A549 (cell line): ENCODE results near the gene GBF1. TPM values are rescaled to one million over a fixed set of nuclear protein-coding genes. Genes with fewer than 3 reads are reported as not detected.

Experiments
- ATAC-seq, 2 experiments: fragments of 200-7000 bp in 1 of 2; fragments of >200 bp in 1 of 2; cut with Nextera tagmentation in 1 of 2; cut with Tn5 transposase in 1 of 2; 3 replicates each; pipeline versions ENCODE4 v1.8.0 to v1.9.1; 2018 to 2020; ENCODE audit warnings: mild to moderate bottlenecking in 1 of 2, moderate library complexity in 1 of 2
- CTCF ChIA-PET: fragments of 300-600 bp; sonication (Branson Sonifier 250); formaldehyde crosslinking; extraction: SDS; loops from one replicate; lab custom pipeline; 2021; ENCODE audit warnings: antibody characterized with exemption, inconsistent platforms; lab: Yijun Ruan, JAX
- POLR2A ChIA-PET: fragments of 350-600 bp; formaldehyde crosslinking; extraction: SDS; loops from one replicate; lab custom pipeline; 2021; ENCODE audit warnings: antibody characterized with exemption, inconsistent platforms; lab: Yijun Ruan, JAX
- DNase-seq, 2 experiments: peaks; one replicate each; pipeline versions ENCODE4 v3.0.0 to v3.0.0-alpha.2; 2011 to 2016; ENCODE audit warnings: low read depth in 1 of 2, low spot score in 1 of 2
- FAIRE-seq: peaks from 2 replicates; lab custom pipeline; 2011; peaks lifted over from hg19 to GRCh38; lab: Jason Lieb, UNC
- H3K27ac ChIP-seq, 2 experiments: fragments of >200 bp; sonication (Bioruptor Twin); formaldehyde crosslinking; 3 replicates each; pipeline ENCODE4 v1.5.1; 2016 to 2017
- H3K4me1 ChIP-seq: fragments of >200 bp; sonication (Bioruptor Twin); formaldehyde crosslinking; 3 replicates; pipeline ENCODE4 v1.6.1; 2016
- H3K4me2 ChIP-seq: fragments of >200 bp; sonication (Bioruptor Twin); formaldehyde crosslinking; 3 replicates; pipeline ENCODE4 v1.6.1; 2016
- H3K4me3 ChIP-seq: fragments of >200 bp; sonication (Bioruptor Twin); formaldehyde crosslinking; 3 replicates; pipeline ENCODE4 v1.5.1; 2016
- H3K9me3 ChIP-seq: fragments of >200 bp; sonication (Bioruptor Twin); formaldehyde crosslinking; 3 replicates; pipeline ENCODE4 v1.6.1; 2016
- BHLHE40 ChIP-seq: IDR thresholded peaks from 2 replicates; pipeline ENCODE4 v1.6.1; 2012; ENCODE audit warnings: low read depth, low read length, inconsistent platforms
- CHD4 ChIP-seq: fragments of 200-600 bp; sonication (generic); IDR thresholded peaks from 2 replicates; pipeline ENCODE4 v1.6.1; 2016; ENCODE audit warnings: antibody characterized with exemption, mild to moderate bottlenecking, borderline replicate concordance
- ESRRA ChIP-seq: fragments of 150-350 bp; IDR thresholded peaks from 2 replicates; pipeline ENCODE4 v1.6.1; 2014; ENCODE audit warnings: mild to moderate bottlenecking, low read length, borderline replicate concordance
- FOSL2 ChIP-seq, 2 experiments: fragments of 450-650 bp in 1 of 2; fragments of >200 bp in 1 of 2; sonication (Bioruptor Twin) in 1 of 2; formaldehyde crosslinking; IDR thresholded peaks; 2 replicates each; pipeline versions ENCODE4 v1.5.0 to v1.6.1; 2016 to 2020; ENCODE audit warnings: mild to moderate bottlenecking in 1 of 2, moderate library complexity in 1 of 2
- GATA3 ChIP-seq: IDR thresholded peaks from 2 replicates; pipeline ENCODE4 v1.6.1; 2012; ENCODE audit warnings: borderline replicate concordance
- HDAC2 ChIP-seq: fragments of 200-600 bp; sonication (generic); IDR thresholded peaks from 2 replicates; pipeline ENCODE4 v1.6.1; 2016
- HEYL ChIP-seq: fragments of 250-450 bp; sonication (Bioruptor Pico); IDR thresholded peaks from 2 replicates; pipeline ENCODE4 v1.8.0; 2021; ENCODE audit warnings: mild to moderate bottlenecking, moderate library complexity
- HOXB13 ChIP-seq: fragments of 250-450 bp; sonication (Bioruptor Pico); IDR thresholded peaks from 2 replicates; pipeline ENCODE4 v1.5.0; 2020; ENCODE audit warnings: low read depth, mild to moderate bottlenecking, moderate library complexity
- HOXB5 ChIP-seq: fragments of 250-450 bp; sonication (Bioruptor Pico); IDR thresholded peaks from 2 replicates; pipeline ENCODE4 v1.5.0; 2020; ENCODE audit warnings: mild to moderate bottlenecking, moderate library complexity
- JUN ChIP-seq, 2 experiments: fragments of >200 bp; sonication (Bioruptor Twin); formaldehyde crosslinking; IDR thresholded peaks; 2 replicates in 1 of 2; 3 replicates in 1 of 2; pipeline ENCODE4 v1.6.1; 2016 to 2017
- JUNB ChIP-seq: fragments of >200 bp; sonication (Bioruptor Twin); formaldehyde crosslinking; IDR thresholded peaks from 2 replicates; pipeline ENCODE4 v1.6.1; 2016
- KDM5A ChIP-seq: fragments of 200-600 bp; sonication (generic); IDR thresholded peaks from 2 replicates; pipeline ENCODE4 v1.6.1; 2016; ENCODE audit warnings: antibody characterized with exemption, mild to moderate bottlenecking
- MAZ ChIP-seq: fragments of 150-350 bp; IDR thresholded peaks from 2 replicates; pipeline ENCODE4 v1.6.1; 2014; ENCODE audit warnings: antibody characterized with exemption, low read depth, low read length, borderline replicate concordance
- NFE2L2 ChIP-seq: fragments of 150-350 bp; conservative IDR thresholded peaks from 2 replicates; pipeline ENCODE4 v1.6.1; 2014; ENCODE audit warnings: low read length
- NR3C1 ChIP-seq: fragments of >200 bp; sonication (Bioruptor Twin); formaldehyde crosslinking; IDR thresholded peaks from 3 replicates; pipeline ENCODE4 v1.6.1; 2017
- POLR2A ChIP-seq: IDR thresholded peaks from 2 replicates; pipeline ENCODE4 v1.6.1; 2012; ENCODE audit warnings: mild to moderate bottlenecking, low read length
- RAD21 ChIP-seq, 2 experiments: fragments of >200 bp in 1 of 2; sonication (Bioruptor Twin) in 1 of 2; formaldehyde crosslinking in 1 of 2; IDR thresholded peaks in 1 of 2; conservative IDR thresholded peaks in 1 of 2; 2 replicates in 1 of 2; 3 replicates in 1 of 2; pipeline ENCODE4 v1.6.1; 2012 to 2018; ENCODE audit warnings: inconsistent platforms in 1 of 2
- SMC3 ChIP-seq: fragments of >200 bp; sonication (Bioruptor Twin); formaldehyde crosslinking; IDR thresholded peaks from 3 replicates; pipeline ENCODE4 v1.6.1; 2018; ENCODE audit warnings: inconsistent platforms
- TFCP2L1 ChIP-seq: fragments of 250-450 bp; sonication (Bioruptor Pico); IDR thresholded peaks from 2 replicates; pipeline ENCODE4 v1.5.0; 2021; ENCODE audit warnings: mild to moderate bottlenecking
- TP53 ChIP-seq: fragments of 250-450 bp; sonication (Bioruptor Pico); IDR thresholded peaks from 2 replicates; pipeline ENCODE4 v1.5.0; 2021; ENCODE audit warnings: mild to moderate bottlenecking, moderate library complexity
- ZSCAN20 ChIP-seq: fragments of 250-450 bp; sonication (Bioruptor Pico); IDR thresholded peaks from 2 replicates; pipeline ENCODE4 v1.8.0; 2022; ENCODE audit warnings: mild to moderate bottlenecking, moderate library complexity
- WGBS: methylation state at CpG from one replicate; pipeline ENCODE4 v1.1.6; 2017; ENCODE audit errors: missing lambda C conversion rate; 5-methylcytosine and 5-hydroxymethylcytosine counted together
- polyA plus RNA-seq, 4 experiments: library from polyadenylated mRNA; depleted of rRNA in 3 of 4; stranded (reverse); fragments of >200 nt; fragmentation: RNase III in 1 of 4; extraction: RNeasy Plus Mini Kit Qiagen cat#74134 plus additional on column Dnase treatment in 1 of 4; gene quantifications; 2 replicates in 3 of 4; 3 replicates in 1 of 4; pipeline ENCODE4 v1.2.3, GENCODE V29; 2011 to 2017
- TF ChIP-seq, protein P1 (sequence below): fragments of >200 bp; sonication (Bioruptor Twin); formaldehyde crosslinking; IDR thresholded peaks from 3 replicates; pipeline ENCODE4 v1.6.1; 2016
- TF ChIP-seq, protein P2 (sequence below): fragments of 450-650 bp; IDR thresholded peaks from 2 replicates; pipeline ENCODE4 v1.6.1; 2014; ENCODE audit warnings: antibody characterized with exemption
- TF ChIP-seq, protein P3 (sequence below): IDR thresholded peaks from 2 replicates; pipeline ENCODE4 v1.6.1; 2012
- TF ChIP-seq, protein P4 (sequence below): fragments of 250-450 bp; sonication (Bioruptor Pico); IDR thresholded peaks from 2 replicates; pipeline ENCODE4 v1.5.0; 2020; ENCODE audit warnings: low read depth, mild to moderate bottlenecking, moderate library complexity
- TF ChIP-seq, protein P5 (sequence below): fragments of 200-600 bp; sonication (generic); IDR thresholded peaks from 2 replicates; pipeline ENCODE4 v1.6.1; 2016; ENCODE audit warnings: antibody characterized with exemption, mild to moderate bottlenecking, moderate library complexity

Gene GBF1
- polyA plus RNA-seq, 2 of the 4 experiments (the other 2 are of a cell fraction) = 20.4 to 21.3 TPM

DNA sequence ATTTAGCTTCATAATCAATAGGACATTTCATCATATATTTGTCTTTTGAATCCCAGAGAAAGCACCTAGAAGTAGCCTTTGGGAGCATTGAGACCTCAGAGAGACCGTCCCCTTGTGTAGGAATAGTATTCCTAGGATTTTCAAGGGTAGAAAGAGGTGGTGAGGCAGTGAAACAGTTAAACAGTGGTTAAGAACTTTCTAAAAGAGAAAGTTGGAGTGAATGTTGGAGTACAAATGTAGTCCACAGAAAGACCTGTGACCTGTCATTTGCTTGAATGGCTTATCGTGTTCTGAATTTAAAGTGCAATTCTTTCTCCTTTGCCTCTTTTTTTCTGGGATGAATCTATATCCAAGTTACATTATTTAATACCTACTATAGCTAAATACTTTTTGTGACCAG, 30.0 kb downstream of the GBF1 start:
- DNase-seq (no peak), FAIRE-seq (no peak), ATAC-seq (no peak)
- H3K4me2 ChIP-seq = no peak overlapping the region
- POLR2A ChIA-PET = no interaction called here
- WGBS = 96% methylated on average over 2 of the region's 2 CpGs
- TF ChIP-seq, protein P1, sequence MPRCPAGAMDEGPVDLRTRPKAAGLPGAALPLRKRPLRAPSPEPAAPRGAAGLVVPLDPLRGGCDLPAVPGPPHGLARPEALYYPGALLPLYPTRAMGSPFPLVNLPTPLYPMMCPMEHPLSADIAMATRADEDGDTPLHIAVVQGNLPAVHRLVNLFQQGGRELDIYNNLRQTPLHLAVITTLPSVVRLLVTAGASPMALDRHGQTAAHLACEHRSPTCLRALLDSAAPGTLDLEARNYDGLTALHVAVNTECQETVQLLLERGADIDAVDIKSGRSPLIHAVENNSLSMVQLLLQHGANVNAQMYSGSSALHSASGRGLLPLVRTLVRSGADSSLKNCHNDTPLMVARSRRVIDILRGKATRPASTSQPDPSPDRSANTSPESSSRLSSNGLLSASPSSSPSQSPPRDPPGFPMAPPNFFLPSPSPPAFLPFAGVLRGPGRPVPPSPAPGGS = no peak
- TF ChIP-seq SMC3 (no peak), ESRRA (no peak), HEYL (CRISPR knock-in tag) (no peak), KDM5A (no peak), HDAC2 (no peak), NFE2L2 (no peak), POLR2A (no peak), TP53 (no peak), TFCP2L1 (CRISPR knock-in tag) (no peak), JUN (IDR thresholded peaks at IDR 0.05) (no peak), GATA3 (no peak), MAZ (no peak), HOXB5 (CRISPR knock-in tag) (no peak), CHD4 (no peak), BHLHE40 (no peak), NR3C1 (no peak)
- TF ChIP-seq, protein P2, sequence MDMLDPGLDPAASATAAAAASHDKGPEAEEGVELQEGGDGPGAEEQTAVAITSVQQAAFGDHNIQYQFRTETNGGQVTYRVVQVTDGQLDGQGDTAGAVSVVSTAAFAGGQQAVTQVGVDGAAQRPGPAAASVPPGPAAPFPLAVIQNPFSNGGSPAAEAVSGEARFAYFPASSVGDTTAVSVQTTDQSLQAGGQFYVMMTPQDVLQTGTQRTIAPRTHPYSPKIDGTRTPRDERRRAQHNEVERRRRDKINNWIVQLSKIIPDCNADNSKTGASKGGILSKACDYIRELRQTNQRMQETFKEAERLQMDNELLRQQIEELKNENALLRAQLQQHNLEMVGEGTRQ = no peak
- TF ChIP-seq, protein P3, sequence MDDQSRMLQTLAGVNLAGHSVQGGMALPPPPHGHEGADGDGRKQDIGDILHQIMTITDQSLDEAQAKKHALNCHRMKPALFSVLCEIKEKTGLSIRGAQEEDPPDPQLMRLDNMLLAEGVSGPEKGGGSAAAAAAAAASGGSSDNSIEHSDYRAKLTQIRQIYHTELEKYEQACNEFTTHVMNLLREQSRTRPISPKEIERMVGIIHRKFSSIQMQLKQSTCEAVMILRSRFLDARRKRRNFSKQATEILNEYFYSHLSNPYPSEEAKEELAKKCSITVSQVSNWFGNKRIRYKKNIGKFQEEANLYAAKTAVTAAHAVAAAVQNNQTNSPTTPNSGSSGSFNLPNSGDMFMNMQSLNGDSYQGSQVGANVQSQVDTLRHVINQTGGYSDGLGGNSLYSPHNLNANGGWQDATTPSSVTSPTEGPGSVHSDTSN = no peak
- TF ChIP-seq, protein P4, sequence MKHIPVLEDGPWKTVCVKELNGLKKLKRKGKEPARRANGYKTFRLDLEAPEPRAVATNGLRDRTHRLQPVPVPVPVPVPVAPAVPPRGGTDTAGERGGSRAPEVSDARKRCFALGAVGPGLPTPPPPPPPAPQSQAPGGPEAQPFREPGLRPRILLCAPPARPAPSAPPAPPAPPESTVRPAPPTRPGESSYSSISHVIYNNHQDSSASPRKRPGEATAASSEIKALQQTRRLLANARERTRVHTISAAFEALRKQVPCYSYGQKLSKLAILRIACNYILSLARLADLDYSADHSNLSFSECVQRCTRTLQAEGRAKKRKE (CRISPR knock-in tag) = no peak
- TF ChIP-seq, all 56 proteins: peak for 0
- H3K27ac ChIP-seq = no peak overlapping the region
- H3K4me1 ChIP-seq = no peaks in the 10 kb centered on the region
- H3K4me3 ChIP-seq = no peak overlapping the region
- CTCF ChIA-PET = interaction anchor here (0.6 to 5.4 kb wide), 5 partner anchors 10 to 678 kb away, joined by 3 to 29 read pairs (median 5); no protein-coding TSS in a partner anchor
- no peaks in the 10 kb centered on the region for H3K9me3 ChIP-seq

DNA sequence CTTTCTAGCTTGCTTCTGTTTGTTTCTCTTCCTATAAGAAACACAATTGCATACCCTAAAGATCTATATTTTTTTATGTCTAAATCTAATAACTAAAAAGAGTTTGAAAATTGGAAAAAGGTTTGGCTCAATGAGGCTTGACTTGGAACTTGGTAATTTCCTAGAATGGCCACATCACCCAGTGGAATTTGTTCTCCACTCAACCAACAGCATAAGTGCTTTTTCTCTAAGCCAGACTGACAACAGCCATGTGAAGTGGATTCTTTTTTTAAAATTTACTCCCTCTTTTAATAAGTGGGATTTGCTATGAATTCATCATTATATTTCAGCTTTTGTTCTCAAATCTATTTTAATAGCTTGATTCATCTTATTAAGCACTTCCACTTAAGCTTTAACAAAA, 33.8 kb downstream of the GBF1 start:
- TF ChIP-seq FOSL2 (IDR thresholded peaks at IDR 0.05) (no peak), FOSL2 (CRISPR knock-in tag; IDR thresholded peaks at IDR 0.05) (no peak), RAD21 (conservative IDR thresholded peaks at IDR 0.05 in 1 of 2, IDR thresholded peaks at IDR 0.05 in 1 of 2) (no peak), HOXB13 (CRISPR knock-in tag) (no peak), ZSCAN20 (CRISPR knock-in tag) (no peak), GATA3 (no peak), JUNB (no peak), ESRRA (no peak), HDAC2 (no peak), TP53 (no peak), HEYL (CRISPR knock-in tag) (no peak)
- TF ChIP-seq, protein P4 (CRISPR knock-in tag) = no peak
- TF ChIP-seq, protein P5, sequence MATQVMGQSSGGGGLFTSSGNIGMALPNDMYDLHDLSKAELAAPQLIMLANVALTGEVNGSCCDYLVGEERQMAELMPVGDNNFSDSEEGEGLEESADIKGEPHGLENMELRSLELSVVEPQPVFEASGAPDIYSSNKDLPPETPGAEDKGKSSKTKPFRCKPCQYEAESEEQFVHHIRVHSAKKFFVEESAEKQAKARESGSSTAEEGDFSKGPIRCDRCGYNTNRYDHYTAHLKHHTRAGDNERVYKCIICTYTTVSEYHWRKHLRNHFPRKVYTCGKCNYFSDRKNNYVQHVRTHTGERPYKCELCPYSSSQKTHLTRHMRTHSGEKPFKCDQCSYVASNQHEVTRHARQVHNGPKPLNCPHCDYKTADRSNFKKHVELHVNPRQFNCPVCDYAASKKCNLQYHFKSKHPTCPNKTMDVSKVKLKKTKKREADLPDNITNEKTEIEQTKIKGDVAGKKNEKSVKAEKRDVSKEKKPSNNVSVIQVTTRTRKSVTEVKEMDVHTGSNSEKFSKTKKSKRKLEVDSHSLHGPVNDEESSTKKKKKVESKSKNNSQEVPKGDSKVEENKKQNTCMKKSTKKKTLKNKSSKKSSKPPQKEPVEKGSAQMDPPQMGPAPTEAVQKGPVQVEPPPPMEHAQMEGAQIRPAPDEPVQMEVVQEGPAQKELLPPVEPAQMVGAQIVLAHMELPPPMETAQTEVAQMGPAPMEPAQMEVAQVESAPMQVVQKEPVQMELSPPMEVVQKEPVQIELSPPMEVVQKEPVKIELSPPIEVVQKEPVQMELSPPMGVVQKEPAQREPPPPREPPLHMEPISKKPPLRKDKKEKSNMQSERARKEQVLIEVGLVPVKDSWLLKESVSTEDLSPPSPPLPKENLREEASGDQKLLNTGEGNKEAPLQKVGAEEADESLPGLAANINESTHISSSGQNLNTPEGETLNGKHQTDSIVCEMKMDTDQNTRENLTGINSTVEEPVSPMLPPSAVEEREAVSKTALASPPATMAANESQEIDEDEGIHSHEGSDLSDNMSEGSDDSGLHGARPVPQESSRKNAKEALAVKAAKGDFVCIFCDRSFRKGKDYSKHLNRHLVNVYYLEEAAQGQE = no peak
- TF ChIP-seq, protein P1 = no peak
- TF ChIP-seq, protein P3 = no peak
- Histone ChIP-seq H3K9me3 (no peaks in the 10 kb centered on the region), H3K27ac (no peak overlapping the region), H3K4me1 (no peaks in the 10 kb centered on the region), H3K4me2 (no peak overlapping the region), H3K4me3 (no peak overlapping the region)
- DNase-seq (no peak), ATAC-seq (no peak), FAIRE-seq (no peak)
- CTCF ChIA-PET = interaction anchor here (0.6 to 5.4 kb wide), 5 partner anchors 11 to 73 kb away, joined by 3 to 29 read pairs (median 3); no protein-coding TSS in a partner anchor
- POLR2A ChIA-PET = no interaction called here
